Hypothalamus (tissue), 51 donors: ENCODE data around the gene DSCAM.

Experiments
- DNase-seq, 51 donors: peaks; one replicate each; lab custom pipeline; 2025; lab: John Stamatoyannopoulos, UW

Gene DSCAM

DNA sequence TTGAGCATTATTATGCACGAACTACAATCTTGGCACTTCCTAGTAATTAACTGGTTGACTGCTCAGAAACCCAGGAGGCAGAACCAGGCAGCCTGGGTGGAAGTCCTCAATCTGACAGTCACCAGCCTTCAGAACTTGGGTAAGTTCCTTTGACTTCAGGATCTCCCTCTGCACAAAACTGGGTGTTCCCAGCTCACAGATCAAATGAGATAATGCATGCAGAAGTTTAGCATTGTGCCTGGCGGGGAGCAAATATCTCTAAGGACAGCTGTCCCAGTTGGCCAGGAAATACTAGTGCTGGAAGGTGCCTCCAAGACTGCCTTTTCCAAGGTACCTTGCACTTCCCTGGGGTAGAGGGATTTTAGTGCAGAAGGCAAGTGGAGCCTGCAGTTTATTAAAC, 684.9 kb downstream of the DSCAM start:
- no peak for DNase-seq

DNA sequence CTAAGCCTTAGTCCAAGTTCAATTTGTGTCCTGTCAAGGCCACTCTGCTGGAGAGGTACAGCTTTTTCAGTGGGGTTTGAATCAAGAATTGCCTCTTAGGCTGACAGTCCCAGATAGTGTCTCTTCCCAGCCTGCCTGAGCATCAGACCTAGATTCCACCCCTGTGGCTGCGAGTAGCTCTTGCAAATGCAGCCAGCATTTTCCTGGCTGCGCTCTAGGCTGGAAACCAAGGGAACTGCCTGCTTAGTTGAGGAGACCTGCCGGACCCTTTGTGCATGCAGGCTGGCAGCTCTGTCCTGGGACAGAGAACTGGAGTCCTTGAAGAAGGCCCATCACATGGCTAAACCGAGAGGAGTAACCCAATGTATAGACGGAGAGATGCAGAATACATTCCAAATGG, 686.0 kb downstream of the DSCAM start:
- DNase-seq, result no peak

DNA sequence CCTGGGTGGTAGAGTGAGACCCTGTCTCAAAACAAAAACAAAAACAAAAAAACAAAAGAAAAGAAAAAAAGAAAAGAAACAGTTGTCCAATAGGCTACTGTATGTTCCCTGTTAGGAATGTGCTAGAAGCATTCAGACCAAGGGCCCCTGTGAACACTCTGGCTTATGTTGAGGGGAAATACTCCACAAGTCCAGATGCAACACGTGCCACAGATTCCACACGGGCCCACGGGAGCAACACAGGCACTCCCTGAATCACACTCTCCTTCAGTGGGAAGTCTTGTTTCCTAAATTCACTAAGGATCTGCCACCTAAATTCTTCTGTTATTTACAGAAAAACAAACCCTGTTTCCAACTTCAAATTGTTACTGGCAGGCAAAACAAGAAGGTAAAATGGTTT, 688.6 kb downstream of the DSCAM start:
- DNase-seq, result no peak

DNA sequence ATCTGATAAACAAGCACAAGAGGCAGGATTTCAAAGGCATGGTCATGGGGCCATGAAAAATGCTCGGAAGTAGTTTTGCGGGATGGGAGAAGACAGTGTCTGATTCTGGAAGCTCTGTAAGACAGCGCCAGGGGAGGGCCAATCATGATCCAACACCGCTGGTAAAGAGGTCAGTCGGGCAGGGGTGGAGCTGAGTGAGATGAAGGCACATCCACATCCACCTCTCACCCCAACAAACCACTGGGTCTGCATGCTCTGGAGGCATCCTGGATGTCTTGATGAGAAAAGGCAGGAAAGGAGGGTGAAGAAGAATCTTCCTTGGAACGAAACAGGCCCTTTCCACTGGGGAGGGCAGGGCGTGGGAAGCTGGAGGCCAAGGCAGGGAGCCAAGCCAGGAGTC, 691.4 kb downstream of the DSCAM start:
- no peak for DNase-seq

DNA sequence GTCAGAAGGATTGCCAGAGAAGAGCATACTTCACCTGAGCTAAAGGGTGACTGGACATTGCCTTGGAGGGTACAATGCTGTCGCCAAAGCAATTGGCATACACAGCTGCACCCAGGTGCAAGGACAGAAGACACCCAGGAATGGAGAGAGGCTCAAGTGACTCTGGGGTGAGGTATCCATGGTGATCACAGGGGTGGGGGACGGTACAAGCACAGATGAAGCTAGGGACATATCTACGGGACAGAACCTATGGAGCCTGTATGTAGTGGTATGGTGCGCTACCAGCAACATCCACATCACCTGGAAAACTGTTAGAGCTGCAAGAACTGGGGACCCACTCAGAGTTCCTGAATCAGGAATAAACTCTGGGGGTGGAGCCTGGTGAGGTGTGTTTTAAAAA, 693.6 kb downstream of the DSCAM start:
- DNase-seq, result no peak

DNA sequence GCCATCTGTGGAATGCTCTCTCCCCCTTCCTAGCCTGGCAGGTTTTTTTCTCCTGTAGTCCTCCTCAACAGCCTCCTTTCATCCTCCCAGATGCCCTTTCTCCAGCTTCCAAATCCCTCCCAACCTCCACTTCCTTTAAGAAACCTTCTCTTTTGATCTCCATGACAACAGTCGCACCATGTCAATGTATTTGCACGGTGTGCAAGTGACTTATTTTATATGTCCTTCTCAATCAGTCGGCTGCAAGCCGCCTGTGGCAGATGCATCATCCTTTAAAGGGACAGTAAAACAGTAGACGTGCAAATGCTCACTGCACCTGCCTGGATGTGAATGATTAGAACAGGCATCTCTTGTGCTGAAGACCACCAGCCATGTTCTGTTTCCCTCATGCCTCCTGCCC, 694.5 kb downstream of the DSCAM start:
- no peak for DNase-seq

DNA sequence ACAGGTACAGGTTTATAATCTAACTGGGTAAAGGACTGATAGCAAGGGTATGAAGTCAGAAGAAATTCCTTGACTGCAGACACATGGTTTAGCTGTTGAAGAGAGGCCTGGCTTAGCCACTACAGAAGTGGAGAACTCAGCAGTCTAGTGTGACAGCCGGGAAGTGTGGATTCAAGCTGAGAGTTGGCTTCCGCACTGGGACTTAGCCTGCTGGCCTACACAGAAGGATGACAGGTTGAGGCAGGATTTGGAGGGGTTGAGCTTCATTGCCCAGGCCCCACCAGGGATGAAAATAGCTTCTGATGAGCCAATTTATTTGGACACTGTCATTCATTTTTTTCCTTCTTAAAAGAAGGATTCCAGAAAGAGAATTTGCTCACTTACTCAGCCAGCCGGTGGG, 695.3 kb downstream of the DSCAM start:
- DNase-seq, result no peak

DNA sequence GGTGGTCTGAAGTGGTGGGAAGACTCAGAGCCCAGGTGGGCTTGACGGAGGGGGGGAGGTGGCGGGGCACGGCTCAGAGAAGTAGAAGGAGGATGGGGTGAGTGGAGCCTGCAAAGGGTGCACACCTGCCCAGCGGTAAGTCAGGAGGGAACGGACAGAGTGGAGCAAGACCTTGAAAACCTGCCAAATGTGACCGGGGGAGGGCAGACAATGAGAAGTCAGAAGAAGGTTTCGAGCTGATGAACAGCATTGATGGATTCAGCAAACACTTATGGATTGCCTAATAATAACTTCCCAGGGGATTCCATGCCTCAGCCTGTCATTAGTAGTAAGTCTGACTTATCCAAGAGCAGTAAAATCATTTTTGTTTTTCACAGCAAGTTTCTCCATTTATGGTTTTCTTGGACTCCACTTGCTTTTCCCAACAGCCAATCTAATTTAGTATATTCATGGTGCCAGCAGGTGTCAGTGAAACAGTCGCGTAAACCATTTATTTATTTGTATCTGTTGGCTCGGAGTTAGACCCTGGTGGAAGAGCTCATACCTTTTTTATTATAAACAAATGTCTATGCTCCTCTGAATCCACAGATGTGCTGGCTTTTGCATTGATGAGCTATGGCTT, 700.6 kb downstream of the DSCAM start:
- DNase-seq, result no peak

DNA sequence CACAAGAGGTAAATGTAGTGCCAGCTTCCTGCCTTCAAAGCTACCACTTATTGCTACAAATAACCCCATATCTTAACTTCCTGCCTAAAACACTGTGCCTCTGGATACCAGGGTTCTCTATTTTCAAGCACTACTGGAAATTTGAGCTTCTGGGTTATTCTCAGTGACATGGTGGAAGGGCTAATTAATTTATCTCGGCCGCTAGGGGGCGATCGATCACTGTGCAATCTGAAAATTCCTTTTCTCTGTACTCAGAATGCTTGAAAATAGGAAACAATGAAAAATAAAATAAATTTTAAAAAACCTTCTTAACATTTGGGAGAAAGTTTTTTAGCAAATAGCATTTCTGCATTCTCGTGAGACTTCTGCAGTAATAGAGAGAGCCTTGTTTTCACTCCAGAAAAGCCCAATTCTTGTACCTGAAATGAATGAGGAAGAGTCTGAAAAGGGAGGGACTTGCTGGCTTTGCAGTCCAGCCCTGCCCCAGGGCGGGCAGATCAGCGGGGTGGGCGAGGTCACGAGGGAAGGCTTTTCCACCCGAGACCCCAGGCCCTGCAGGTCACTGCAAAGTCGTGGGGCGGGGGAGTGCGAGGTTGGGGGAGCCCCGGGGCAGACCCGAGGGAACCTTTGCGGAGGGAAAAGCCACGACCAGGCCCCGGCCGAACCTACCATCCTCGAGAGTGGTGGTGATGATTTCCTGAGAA, 703.0 kb downstream of the DSCAM start:
- DNase-seq, result peak in 44 of 51 donors; percentile 3 to 78 (median 38)

DNA sequence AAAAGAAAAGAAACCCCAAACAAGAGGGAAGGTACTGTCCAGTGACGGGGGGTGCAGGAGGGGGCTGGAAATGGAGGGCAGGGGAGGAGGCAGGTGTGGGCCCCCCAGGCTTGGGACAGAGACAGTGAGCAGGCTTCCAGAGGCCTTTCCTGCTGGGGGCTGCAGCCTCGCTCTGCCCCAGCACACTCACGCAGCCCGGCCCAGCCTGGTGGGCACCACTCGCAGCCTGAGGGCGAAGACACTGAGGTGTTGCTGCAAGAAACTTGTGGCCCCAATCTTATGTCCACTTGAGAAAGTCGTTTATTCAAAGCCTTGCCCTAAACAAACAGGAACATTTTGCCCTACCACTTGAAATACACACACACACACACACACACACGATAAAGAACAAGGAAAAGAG, 705.3 kb downstream of the DSCAM start:
- no peak for DNase-seq

DNA sequence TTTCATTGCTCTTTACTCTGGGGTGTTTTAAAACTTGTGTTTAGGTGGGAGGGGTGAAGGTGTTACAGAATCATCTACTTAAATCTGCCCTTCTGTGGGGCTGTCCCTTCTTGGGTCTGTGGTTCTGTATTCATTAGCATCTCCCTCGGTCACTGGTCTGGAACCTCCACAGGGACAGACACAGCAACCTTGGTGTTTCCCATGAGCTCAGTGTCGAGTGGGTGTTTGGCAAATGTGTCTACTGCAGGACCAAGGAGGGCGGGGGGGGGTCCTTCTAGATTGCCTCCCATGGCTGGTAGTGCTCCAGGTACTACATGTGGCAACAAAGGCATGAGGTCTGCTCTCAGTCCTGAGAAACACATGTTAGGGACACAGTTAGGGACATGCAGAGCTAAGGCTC, 706.3 kb downstream of the DSCAM start:
- DNase-seq, result no peak

DNA sequence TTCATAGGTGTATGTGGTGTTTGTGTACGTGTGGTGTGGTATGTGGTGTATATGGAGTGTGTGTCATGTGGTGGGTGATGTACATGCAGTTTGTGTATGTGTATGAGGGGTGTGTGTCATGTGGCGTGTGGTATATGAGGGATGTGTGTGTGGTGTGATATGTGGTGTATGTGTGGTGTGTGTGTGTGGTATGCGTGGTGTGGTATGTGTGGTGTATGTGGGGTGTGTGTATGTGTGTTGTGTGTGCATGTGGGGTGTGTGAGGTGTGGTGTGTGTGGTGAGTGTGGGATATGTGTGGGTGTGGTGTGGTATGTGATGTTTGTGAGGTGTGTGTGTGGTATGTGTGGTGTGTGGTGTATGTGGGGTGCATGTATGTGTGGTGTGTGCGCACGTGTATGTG, 707.3 kb downstream of the DSCAM start:
- DNase-seq, result no peak

DNA sequence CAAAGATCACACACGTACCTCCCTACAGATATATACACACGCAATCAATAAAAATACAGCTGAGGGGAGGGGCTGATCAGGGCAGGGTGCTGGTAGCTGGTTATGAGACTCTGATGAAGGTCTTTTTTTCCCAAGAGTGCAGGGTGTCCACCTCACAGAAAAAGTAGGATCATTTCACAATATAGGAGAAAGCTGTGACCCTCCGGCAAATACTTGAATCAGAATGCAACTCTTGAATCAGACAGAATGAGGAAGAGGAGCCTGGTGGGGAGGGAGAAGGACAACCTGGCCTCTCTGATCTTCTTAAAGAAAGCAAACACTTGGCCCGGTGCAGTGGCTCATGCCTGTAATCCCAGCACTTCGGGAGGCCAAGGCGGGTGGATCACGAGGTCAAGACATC, 710.4 kb downstream of the DSCAM start:
- no peak for DNase-seq

DNA sequence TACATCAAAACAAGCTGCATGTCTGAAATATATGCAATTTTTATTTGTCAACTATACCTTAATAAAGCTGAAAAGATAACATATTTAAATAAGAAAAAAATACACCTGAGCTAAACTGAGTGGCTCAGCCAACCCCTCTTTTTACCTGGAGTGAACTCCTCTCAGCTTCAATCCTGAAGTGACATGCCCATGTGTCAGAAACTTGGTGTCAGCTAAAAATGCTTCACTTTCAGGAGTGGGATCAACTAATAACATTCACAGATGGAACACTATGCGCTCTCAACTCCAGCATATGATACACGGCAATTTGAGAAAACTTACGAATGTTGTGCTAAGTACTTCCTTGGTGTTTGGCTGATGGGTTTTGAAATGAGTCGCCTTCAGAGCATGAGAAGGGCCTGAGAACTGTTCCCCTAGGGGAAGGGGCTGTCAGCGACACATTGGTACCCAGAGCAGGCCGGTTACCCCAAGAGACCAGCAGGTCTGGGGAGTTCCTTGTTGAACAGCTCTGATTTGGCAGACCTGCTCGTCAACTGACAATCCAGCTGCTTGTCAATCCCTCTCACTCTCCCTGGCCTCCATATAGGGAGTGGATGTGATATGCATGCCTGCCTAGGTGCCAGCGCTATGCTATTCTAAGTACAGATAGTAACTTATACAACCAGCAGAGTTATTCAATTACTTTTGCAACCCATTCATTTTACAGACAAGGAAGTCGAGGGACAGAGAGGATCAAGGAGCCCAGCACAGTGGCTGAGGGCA, 712.0 kb downstream of the DSCAM start:
- no peak for DNase-seq

DNA sequence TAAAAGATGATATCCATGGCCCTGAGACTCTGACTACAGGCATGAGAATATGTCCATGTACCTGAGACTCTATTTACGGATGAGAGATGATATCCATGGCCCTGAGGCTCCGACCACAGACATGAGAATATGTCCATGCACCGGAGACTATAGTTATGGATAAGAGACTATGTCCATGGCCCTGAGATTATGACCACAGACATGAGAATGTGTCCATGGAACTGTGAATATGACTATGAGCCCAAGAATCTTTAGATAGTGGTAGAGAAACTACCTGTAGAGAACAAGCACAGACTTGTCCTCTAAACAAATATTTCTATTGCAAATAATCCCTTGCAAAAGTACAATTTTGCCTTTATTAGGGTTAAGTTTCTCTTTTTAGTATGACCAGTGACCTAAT, 716.5 kb downstream of the DSCAM start:
- DNase-seq, result no peak

DNA sequence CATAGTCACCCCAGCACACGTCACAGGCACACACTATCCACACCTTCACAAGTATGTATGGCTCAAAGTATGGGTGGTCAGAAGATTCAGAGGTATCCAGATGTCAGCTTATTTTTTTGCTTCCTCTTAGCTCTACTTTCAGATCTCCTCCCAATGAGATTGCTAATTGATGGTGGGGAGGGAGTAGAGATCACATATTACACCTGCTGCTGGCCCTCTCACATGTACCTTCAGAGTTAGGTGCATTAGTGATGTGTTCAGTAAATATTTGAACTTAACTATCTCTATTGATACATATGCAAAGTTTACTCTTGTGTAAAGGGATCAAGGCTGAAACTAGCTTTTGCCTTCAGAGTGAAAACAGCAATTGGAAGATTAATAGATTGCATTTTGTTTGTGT, 717.1 kb downstream of the DSCAM start:
- DNase-seq, result no peak

DNA sequence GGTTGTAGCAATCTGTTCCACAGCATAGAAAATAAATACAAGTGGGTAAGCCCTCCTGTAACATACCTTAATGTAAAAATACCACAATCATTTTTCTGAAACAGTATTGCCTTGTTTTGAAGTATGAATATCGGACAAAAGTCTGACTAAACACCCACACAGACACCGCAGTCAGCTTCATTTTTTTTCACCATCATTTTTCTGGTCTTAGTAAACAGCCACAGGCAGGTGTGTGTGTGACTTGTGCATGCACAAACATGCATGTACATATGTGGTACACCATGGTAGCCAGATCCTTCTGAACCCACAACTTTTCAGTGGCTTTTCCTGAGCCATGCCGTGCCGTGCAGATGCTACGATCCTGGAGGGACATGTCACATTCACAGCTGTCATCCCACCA, 718.1 kb downstream of the DSCAM start:
- DNase-seq, result no peak

DNA sequence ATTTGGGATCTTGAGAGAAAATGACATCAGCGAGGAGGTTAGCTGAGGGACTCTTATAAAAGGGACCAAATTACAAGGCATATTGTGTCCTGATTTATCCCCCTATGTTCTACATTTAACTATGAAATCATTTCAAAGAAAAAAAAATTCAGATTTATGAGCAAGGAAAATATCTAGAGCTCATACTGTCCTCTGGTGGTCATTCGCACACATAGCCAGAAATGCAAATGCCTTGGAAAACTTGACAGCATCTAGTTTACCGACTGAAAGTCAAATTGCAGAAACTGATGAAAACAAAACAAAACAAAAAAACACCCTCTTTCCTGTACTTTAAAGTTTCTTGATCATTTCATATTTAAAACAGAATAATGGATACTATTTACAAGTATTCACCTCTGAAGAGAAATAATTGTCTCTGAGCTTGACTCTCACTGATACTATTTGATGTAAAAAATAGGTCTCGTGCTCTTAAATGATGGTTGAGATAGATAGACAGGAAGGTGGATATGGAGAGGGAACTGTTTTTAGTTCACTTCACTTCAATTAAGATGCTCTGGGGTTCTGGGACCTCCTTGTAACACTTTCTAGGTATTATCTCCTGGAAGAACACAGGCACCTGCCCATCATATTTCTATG, 725.9 kb downstream of the DSCAM start:
- peak in 4 of 51 donors; percentile 4 to 20 (median 6) for DNase-seq

DNA sequence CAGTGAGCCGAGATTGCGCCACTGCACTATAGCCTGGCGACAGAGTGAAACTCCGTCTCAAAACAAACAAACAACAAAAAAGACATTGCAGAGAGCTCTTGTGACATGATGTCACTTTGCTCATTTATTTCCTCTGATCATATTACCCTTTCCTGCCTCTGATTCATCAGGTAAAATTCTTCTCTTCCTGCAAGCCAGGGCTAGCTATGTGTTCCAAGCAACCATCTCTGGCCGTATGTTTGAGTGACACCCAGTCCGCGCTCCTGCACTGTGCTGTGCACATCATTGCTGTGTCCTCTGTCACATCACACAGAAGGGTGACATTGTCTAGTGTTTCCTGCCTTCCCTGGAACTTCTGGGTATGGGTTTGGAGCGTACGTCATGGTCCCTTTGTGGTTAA, 728.4 kb downstream of the DSCAM start:
- DNase-seq, result no peak

DNA sequence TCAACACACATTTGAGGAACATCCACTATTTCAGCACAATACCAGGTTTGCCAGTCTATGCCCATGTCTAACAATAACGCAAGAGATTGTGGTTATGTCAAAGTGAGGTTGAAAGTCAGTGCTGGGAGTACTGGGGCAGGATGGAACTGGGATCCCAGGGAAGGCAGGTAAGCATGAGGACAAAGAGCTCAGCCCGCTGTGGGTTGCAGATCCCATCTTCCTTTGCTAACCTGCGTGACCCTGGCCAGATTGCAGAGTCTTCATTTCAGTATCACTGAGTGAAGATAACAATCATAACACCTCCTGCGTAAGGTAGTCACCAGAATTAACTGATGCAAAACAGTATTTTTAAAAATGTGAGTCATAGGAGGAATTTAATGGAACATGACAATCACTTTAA, 729.7 kb downstream of the DSCAM start:
- DNase-seq, result peak in 1 of 51 donors; percentile 6

DNA sequence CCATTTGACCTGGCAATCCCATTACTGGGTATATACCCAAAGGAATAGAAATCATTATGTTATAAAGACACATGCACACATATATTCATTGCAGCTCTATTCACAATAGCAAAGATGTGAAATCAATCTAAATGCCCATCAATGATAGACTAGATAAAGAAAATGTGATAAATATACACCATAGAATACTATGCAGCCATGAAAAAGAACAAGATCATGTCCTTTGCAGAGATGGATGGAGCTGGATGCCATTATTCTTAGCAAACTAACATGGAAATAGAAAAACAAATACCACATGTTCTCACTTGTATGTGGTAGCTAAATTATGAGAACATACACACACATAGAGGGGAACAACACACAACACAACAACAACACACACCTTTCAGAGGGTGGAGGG, 731.2 kb downstream of the DSCAM start:
- DNase-seq, result no peak

DNA sequence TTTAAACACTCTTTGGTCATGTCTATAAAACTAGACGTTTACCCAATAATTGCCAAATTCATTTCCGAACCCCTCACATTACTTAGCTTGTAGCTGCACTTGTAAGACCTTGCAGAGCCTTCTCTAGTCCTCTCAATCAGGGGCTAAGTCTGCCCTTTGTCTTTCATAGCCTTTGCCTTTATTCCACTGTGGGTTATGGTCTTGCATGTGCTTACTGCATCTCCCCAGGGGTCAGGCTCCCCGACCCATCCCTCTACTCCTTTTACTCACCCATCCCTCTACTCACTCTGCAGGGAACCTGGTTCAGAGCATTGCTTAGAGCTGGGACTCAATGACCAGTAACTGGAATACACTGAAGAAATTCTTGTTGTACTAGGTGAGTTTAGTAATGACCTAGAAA, 744.3 kb downstream of the DSCAM start:
- no peak for DNase-seq
